HG02588 (cell line): ENCODE results near the gene CABYR.
A peak's percentile ranks its signal among the peaks of the same experiment; 100 is the strongest.

Experiments used
- ATAC-seq: cut with Tn5 transposase; IDR thresholded peaks from one replicate; pipeline ENCODE4 v1.9.1; 2021; ENCODE audit warnings: mild to moderate bottlenecking, moderate library complexity; ENCODE audit not compliant: unreplicated experiment

Gene CABYR, protein sequence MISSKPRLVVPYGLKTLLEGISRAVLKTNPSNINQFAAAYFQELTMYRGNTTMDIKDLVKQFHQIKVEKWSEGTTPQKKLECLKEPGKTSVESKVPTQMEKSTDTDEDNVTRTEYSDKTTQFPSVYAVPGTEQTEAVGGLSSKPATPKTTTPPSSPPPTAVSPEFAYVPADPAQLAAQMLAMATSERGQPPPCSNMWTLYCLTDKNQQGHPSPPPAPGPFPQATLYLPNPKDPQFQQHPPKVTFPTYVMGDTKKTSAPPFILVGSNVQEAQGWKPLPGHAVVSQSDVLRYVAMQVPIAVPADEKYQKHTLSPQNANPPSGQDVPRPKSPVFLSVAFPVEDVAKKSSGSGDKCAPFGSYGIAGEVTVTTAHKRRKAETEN

DNA sequence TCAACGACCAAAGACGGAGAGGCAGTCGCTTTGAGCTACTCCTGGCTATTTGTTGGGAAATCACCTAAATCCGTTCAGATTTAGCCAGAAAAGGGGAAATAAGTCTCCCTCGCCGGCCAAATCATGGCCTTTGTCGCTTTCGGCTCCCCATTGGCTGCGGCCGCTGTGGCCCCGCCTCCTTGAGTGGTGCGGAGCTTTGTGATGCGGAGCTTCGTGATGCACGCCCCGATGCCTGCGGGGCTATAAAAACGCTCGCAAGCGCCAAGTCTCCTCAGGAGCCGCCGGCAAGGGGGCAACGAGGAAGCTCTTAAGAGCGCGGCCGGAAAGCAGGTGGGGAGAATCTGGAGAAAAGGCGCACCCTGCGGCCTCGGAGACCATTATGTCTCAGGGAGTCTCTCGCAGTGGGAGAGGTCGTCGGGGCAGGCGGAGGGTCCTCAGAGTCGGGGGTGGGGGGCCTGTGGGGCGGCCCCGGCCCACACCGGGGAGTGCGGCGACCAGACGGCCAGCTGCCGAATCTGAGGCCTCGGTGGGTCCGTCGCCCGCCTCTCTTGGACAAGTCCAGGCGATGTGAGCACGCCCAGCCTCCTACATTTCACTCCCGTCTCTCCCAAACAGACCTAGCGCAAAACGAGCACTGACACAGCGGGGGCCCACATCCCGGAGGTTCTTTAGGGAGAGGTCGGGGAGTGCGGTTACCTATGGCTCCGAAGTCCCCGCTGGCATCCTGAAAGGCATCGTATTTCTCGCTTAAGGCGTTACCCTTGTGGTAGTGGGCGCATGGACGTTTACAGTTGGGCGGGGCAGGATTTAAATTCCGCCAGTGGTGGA, at the start of gene CABYR:
Gene CABYR (plus strand): TSS at position 274 of the 828 bp plus-strand sequence. CDS start 4,053 bp downstream, outside the sequence.
- peak; percentile 97 for ATAC-seq

DNA sequence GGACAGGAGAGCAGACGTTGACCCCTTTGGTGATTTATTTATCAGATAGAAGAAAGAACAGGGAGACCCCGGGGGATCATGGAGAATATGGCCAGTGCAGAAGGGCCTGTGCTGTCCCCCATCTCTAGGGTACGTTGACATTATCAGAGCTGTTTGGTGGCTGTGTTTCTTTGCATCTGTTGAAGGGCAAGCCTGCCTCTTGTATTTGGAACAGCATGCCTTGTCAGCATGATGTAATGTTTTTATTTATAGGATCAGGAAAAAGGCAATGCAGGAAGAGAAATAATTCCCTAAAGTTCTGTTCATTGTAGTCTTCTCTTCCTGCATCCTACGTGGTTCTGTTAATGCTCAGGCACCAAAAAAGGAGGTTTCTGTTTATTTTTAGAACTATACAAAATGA, 49.8 kb upstream of the CABYR start:
- no peak for ATAC-seq

DNA sequence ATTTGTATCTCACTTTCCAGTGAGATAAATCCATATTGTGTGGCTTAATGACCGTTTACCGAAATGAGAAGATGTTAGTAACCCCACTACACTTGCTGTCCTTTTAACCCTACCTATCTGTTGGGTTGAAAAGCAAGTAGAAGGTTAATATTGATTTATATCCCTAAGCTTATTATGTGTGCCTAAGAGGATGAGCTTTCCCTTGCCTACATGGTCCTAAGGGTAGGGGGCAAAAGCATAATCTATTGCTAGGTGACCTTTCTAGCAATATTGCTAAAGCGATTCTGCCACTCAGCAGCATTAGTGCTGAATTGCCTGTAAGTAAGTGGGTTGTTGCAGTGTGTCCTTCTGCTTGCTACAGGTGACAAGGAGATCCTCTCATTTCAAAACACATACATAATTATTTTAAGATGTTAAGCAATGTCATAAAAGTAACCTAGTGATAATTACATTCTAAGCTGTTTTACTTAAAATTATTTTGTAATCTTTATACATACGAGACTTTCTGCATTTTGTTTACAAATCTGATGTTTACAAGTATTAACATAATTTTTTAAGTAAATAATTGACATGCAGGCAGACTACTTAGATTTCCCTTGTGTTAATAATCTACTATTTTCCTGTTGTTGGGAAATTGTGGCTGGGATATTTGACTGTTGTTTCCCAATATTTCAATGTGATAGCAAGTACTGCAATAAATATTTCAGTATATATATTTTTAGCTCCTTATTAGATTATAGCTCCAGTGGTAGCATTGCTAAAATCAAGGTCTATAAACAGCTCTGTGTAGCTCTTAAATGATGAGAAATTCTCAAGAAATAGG, 49.1 kb upstream of the CABYR start:
- no peak for ATAC-seq

DNA sequence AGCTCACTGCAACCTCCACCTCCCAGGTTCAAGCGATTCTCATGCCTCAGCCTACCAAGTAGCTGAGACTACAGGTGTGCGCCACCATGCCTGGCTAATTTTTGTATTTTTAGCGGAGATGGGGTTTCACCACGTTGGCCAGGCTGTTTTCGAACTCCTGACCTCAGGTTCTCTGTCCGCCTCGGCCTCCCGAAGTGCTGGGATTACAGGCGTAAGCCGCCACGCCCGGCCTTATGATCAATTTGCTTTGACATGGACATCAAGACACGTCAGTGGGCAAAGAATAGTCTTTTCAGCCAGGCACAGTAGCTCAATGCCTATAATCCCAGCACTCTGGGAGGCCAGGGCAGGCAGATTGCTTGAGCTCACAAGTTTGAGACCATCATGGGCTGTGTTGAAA, 48.0 kb upstream of the CABYR start:
- ATAC-seq = no peak

DNA sequence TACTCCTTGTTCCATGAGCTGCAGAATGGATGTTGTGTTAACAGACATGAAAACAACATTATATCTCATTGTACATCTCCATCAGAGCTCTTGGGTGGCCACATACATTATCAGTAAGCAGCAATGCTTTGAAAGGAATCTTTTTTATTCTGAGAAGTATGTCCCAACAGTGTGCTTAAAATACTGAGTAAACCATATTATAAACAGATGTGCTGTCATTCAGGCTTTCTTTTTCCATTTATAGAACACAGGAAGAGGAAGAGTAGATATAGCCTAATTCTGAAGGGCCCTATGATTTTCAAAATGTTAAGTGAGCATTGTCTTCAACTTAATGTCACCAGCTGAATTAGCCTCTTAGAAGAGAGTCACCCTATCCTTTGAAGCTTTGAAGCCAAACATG, 44.3 kb upstream of the CABYR start:
- no peak for ATAC-seq

DNA sequence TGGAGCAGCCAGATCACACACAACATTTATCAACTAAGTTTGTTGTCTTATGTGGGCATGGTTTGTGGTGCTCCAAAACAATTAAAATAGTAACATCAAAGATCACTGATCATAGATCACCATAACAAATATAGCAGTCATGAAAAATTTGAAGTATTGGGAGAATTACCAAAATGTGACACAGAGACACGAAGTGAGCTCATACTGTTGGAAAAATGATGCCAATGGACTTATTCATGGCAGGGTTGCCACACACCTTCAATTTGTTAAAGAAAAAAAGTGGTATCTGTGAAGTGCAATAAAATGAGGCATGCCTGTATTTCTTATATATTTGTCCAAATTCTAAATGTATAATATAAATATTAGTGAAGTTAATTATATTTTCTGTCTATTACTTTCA, 42.9 kb upstream of the CABYR start:
- ATAC-seq = no peak

DNA sequence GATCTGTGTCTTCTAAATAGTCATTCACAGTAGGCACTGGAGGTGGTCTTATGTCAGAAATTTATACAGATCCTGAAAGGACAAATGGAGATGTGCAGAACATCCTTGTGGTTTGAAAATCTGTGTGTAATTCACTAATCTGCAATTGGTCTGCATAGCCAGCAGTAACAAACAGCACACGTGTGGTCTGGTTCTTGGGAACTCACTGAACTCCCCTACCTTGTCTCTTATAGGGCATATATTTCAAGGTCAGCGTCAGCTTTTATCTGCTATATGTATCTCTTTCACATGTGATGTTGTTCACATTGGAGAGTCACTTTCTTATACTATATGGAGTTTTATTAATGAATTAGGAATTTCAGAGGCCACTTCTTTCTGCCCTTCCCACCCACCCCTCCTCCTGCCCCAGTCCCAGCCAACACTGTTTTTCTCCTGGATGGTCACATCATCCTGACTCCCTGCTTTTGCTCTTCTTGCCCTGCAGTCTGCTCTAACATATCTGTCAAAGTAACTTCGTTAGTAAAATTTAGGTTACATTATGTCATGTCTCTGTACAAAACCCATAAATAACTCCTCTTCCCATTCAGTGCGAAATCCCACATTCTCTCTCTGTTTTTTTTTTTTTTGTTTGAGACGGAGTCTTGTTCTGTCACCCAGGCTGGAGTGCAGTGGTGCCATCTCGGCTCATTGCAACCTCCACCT, 35.4 kb upstream of the CABYR start:
- ATAC-seq = no peak

DNA sequence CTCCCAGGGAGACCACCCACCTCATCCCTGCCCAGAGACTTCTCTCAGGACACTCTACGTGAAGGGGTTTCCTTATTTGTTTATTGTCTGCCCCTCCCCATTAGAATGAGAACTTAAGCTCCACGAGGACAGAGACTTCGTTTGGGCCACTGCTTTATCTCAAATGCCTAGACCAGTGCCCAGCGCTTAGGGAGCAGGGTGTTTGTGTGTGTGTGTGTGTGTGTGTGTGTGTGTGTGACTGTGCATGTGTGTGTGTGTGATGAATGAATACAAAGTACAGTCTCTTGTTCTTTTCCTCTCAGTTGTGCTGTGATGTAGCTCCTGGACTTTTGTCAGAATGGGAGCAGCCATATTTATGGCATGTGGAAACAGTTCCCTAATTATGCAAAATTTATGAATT, 34.4 kb upstream of the CABYR start:
- no peak for ATAC-seq

DNA sequence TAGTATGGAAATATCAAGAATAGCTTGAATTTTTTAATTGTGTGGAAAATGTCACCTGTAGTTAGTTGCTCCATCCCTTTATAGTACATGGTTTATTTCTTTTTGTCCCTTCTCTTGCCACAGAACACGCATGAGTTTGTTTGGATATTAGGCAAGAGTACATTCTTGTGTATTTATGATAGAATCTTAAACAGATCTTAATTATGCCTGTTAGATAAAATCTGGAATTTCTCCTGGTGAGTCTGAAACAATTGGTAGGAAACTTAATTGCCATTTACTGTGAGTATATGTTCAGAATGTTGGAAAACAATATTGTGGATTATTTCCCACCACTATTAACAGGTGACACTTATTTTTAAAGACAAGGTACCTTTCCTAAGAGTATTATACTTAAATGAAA, 30.2 kb upstream of the CABYR start:
- ATAC-seq = no peak

DNA sequence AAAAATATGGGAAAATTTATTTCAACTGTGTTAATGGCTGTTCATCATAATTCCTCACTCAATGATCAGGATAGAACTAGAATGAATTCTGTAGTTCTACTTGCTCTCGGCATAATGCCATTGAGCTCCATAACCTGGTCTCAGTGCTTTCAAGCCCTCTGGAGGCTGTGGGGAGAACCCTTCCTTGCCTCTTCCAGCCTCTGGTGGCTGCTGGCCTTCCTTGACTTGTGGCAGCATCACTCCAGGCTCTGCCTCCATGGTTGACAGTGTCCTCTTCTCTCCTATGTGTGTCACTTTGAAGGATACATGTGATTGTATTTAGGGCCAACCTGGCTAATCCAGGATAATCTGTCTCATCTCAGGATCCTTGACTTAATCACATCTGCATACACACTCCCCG, 26.9 kb upstream of the CABYR start:
- ATAC-seq = no peak

DNA sequence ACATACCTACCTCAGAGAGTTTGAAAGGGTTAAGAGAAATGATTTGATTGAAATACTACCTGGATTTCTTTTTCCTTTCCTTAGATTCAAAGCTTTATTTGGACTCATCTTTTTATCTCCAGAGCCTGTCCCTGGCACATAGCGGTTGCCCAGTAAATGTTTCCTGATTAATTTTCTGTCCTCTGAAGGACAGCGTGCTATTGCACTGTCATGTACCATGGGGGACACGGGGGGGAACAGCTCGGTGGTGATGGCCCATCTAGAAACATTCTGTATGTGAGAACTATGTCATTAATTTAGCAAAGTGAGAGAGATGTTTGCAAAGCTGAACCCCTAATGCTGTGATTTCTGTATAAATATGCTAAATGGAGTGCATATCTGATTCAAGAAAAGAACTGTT, 26.4 kb upstream of the CABYR start:
- no peak for ATAC-seq

DNA sequence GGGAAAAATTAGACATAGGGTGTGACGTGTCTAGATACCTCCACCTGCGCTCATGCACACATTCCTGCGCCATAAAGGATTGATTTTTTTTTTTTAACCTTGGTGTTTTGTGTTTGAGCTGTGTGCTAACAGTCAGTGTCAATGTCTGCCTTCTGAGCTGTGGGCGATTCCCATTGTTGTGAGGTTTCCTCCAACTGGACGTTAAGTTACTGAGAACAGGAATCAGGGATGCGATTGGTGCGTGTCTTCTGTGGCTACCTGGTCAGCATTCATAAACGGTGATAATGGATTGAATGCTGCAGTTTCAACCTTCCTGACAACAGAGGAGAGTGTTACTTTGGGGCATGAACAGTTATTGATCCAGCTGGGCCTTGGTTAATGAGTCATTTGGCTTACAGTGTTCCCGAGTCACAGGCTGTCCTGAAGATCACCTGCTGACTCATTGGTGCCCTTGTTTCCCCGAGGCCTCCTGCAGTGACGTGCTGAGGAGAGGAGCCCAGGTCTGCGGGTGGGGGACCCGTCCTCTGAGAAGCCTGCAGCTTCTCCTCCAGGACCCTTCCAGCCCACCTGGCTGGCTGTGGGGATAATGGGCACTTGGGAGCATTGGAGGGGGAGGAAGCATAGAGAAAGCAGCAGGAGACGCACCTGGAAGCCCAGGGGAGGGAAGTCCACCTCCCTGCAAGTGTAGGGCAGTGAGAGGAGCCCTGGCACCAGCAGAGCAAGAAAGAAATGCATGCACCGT, 25.8 kb upstream of the CABYR start:
- no peak for ATAC-seq

DNA sequence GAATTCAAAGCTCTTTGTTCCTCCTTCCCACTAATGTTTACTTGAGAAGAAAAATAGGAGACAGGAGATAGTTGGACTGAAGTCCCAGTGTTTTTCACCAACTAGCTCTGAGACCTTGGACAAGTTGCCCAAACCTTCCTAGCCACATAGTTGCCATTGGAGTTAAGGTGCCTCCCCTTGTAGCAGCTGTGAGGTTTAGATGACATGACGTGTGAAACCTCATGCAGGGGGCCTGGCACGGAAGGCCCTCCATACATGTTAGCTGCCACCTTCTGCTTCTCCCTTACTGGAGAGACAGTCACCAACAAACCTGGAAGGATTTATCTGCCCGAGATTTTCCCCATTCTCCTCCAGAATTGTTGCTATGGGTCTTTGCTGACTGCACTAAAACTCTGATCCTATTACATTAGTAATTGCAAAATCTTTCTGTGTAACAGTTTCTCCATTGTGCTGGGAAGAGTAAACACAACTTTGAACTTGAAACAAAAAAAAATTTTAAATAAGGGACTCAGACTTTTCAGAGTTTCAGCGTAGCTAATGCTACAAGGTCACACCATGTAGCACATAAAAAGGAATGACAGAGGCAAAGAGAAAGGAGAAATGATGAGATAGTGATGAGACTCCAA, 23.8 kb upstream of the CABYR start:
- no peak for ATAC-seq

DNA sequence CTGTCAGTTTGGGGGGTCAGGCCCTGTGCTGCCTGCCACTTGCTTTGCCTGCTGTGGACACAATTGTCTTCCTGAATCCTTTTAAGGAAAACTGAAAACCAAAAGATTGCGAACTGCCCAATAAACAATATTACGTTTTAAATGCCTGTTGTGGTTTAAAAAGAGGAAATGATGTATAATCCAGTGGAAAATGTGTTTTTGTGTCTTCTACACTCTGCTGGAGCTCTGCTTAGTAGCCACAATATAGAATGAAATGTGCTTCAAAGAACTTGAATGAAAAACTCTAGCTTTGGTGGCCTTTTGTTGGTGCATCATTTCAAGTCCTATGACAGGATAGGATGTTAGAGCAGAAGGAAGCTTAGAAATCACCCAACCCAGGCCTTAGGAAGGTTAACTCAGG, 23.2 kb upstream of the CABYR start:
- ATAC-seq = no peak

DNA sequence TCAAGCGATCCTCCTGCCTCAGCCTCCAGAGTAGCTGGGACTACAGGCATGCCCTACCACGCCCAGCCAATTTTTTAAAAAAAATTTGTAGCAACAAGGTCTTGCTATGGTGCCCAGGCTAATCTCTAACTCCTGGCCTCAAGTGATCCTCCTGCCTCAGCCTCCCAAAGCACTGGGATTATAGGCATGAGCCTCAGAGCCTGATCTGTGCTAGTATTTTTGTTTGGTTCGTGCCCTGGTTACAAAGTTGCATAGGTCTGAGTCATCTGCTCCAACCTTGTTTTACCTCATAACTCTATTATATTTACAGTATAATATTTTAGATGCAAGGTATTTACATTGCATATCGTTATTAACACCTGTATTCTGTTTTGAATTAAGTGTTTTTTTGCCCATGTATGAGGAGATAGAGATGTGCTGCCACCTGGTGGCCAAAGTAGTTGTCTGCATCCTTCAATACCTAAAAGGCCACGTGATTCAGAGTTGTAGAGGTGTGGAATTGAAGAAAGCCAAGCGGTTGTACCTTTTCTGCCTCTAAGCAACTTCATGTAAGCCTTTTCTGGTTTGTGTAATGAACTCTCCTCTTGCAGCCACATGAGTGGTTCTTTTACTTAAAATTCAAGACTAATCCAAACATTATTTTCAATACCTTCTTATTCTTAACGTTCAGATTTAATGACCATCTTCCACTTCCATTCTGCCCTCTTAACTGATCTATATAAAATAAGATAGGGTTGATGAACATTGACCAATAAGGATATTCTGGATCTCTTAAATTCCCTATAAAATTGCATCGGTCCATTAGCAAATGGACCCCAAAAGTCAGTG, 19.9 kb upstream of the CABYR start:
- ATAC-seq = peak; percentile 54

DNA sequence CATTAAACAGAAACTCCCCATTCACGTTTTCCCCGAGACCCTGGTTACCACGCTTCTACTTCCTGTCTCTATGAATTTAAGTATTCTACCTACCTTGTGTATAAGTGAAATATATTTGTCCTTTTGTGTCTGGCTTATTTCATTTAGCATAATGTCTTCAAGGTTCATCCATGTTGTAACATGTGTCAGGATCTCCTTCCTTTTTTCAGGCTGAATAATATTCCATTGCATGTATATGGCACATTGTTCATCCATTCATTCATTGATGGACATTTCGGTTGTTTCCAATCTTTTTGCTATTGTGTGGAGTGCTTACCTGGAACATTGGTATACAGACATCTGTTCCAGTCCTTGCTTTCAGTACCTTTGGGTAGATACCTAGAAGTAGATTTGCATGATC, 18.2 kb upstream of the CABYR start:
- ATAC-seq = no peak

DNA sequence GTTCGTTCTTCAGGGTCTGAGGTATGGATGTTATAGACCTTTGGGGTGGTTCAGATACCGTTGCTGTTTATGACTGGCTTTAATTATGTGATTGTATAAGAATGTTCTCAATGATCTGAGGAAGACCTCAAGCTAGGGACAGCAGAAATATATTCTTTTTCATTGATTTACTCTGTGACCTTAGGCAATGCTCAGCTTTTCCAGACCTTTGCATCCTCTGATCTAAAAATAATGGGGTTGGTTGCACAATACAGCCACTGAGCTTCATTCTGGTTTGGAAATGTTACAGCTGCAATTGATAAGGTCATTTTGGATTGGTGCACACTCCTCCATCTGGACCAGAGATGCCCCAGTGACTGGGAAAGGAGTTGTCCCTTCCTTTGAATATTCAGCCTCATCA, 17.2 kb upstream of the CABYR start:
- ATAC-seq = no peak

DNA sequence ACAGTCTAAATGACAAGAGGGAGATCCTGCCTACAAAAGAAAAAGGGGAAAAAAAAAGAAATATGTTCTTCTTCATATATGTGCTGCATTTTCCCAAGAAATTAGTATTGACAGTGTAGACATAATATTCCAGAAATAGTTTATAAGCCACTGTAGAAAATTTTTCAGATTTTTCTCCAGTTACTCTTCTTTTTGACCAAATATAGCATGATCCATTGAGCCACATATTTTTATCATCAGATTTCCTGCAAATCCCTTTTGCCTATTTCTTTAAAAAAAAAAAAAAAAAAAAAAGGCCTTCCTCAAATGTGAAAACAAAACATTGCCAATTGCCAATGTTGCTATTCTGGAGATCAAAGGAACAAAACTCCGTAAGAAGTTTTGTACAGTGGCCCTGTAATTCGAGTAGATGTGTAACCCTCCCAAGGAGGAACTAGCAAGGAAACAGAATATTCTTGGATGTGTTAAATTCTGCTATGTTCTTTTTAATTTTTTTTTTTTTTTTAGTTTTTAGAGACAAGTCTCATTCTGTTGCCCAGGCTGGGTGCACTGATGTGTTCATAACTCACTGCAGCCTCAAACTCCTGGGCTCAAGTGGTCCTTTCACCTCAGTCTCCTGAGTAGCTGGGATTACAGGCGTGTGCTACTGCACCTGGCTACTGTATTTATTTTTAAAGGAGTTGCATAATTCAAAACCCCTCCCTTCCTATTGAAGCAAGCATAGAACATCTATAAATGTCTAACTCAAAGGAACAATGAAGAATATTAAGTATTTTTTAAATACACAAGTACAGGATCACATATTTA, 12.5 kb upstream of the CABYR start:
- ATAC-seq = no peak
